ENCODE data around the gene GDPD5.

The GDPD5 gene

DNA sequence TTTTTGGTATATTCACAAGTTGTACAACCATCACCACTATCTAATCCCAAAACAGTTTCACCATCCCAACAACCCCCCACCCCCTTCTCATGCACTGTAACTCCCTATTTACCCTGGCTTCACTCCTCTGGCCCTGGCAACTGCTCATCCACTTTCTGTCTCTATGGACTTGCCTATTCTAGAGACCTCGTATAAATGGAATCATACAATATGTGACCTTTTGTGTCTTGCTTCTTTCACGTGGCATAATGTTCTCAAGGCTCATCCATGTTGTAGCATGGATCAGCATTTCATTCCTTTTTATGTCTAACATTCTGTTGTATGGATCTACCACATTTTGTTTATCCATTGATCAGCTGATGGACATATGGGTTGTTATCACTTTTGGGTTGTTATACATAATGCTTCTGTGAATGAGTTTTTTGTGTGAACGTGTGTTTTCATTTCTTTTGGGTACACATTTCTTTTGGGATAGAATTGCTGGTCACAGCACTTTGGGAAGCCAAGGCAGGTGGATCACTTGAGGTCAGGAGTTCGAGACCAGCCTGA is 46.1 kb downstream of the GDPD5 start:
- H3K4me3 ChIP-seq (ENCODE audit: low read depth, low read length) = no peak overlapping the region
- TF ChIP-seq CTCF (IDR thresholded peaks at IDR 0.05; ENCODE audit: low read depth, low read length) = no peak

DNA sequence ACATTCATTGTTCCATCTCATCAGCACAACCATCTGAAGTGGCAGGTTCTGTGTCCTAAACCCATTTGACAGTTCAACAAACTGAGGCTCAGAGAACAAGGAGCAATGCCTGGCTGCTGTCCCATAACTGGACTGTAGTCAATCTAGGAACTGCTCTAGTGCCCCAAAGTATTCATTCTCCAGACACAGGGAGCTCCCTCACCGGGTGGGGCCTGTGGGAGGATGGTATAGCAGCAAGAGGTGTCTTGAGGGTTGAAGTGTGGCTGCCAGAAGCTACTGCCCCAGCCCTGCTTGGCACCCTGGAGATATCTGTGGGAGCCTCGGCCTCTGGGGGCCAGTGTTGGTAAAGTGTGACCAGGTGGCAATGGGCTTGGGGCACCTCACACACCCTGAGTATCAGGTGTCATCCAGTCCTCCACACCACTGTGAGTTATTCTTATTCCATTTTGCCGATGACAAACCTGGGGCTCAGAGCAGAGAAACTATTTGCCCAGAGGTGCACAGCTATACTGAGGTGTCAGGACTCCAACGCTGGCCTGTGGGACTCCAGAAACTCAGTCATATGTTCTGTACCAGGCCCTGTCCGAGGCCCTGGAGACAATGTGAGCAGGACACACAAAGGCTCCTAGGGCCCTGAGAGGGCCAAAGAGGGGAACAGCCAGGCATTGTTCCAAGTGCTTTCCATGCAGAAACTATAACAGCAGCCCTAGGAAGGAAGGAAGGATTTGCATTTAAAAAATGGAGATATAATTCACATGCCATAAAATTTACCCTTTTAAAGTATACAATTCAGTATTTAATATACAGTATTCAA is 46.8 kb downstream of the GDPD5 start:
- no peak overlapping the region for H3K4me3 ChIP-seq (ENCODE audit: low read depth, low read length)
- no peak for TF ChIP-seq CTCF (IDR thresholded peaks at IDR 0.05; ENCODE audit: low read depth, low read length)

DNA sequence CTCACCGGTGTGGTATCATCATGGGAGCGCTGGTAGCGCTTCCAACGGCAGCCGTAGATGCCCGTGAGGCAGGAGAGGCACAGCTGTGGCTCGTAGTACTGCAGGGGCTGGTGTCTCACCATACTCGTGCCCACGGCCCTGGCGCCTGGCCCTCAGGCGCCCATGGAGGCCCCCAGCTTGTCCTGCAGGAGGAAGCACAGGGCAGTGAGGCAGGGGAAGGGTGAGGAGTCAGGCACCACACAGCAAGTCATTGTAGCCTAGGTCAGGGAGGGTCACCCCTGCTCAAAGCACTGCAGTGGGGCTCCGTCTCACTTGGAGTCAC is 48.2 kb downstream of the GDPD5 start:
- no peak for TF ChIP-seq CTCF (IDR thresholded peaks at IDR 0.05; ENCODE audit: low read depth, low read length)
- H3K4me3 ChIP-seq (ENCODE audit: low read depth, low read length) = no peak overlapping the region

DNA sequence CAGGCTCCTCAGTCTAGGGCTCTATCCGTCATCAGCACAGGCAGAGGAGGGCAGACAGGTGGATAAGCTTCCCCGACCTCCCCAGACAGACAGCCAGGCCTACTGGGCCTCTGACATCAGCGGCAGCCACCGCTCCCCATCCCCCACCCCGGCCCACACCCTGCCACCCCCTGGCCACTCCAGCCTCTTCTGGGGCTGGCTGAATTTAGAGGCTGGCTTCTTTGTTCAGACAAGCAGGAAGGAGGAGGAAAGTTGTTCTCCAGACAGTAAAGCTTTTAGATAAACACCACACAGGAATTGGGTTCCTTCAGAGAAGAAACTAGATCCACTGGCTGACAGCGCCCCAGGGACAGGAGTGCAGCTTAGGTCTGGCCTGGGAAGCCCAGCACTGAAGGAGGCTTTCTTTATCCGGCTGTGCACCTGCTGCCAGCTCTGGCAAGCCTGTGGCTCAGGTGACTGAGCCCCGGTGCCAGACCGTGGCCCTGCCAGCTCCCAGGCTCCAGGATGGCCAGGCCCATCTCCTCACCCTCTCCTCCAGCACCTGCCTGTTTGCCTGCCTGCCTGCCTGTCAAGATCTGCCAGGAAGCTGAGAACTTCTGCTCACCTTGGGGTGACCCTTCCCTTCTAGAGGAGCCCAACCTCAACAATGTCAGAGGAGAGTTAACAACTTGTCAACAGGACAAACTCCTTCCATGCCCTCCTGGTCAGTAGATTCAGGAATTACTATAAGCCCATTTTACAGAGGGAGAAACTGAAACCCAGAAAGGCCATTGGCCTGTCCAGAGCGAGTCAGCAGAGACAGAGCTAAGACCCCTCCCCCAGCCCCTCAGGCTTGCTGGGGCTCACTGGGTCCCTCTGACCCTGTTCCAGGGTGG is 48.8 kb downstream of the GDPD5 start:
- TF ChIP-seq CTCF (IDR thresholded peaks at IDR 0.05; ENCODE audit: low read depth, low read length) = no peak
- no peak overlapping the region for H3K4me3 ChIP-seq (ENCODE audit: low read depth, low read length)

DNA sequence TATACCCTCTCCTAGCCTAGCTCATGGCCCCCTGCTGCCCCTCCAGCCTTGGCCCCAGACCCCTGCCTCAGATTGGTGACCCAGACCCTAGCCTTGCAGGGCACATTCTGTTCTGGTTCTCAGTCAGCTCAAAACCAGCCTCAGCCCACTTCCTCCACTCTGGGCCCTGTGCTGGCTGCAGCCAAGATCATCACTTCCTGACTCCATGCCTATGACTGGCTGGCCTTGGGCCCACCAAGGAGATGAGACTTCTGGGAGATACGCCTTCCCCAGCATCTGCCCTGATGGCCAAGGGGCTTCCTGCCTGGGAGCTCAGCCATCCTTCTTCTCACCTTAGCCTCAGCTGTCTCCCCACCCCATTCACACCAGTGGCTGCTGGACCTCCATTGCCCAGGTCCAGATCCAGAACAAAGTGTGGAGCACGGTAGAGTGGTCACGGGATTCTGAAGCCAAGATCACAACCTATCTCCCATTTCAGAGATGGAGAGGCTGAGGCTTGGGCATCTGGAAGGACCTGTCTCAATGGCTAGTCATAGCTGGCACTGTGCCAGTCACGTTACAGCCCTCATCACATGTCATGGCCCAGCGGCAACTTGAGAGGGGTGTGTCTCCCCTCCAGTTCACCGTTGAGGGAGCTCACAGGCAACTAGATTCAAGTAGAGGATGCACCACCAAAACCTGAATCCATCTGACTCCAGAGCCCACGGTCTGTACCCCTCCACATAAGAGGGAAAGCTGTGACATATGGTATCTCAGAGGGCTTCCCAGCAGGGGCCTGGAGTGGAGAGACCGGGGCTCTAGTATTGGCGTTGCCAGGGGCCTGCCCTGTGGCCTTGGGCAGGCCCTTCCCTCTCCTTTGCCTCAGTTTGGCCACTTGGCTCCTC is 49.7 kb downstream of the GDPD5 start:
- TF ChIP-seq CTCF (IDR thresholded peaks at IDR 0.05; ENCODE audit: low read depth, low read length) = no peak
- H3K4me3 ChIP-seq (ENCODE audit: low read depth, low read length) = no peak overlapping the region

DNA sequence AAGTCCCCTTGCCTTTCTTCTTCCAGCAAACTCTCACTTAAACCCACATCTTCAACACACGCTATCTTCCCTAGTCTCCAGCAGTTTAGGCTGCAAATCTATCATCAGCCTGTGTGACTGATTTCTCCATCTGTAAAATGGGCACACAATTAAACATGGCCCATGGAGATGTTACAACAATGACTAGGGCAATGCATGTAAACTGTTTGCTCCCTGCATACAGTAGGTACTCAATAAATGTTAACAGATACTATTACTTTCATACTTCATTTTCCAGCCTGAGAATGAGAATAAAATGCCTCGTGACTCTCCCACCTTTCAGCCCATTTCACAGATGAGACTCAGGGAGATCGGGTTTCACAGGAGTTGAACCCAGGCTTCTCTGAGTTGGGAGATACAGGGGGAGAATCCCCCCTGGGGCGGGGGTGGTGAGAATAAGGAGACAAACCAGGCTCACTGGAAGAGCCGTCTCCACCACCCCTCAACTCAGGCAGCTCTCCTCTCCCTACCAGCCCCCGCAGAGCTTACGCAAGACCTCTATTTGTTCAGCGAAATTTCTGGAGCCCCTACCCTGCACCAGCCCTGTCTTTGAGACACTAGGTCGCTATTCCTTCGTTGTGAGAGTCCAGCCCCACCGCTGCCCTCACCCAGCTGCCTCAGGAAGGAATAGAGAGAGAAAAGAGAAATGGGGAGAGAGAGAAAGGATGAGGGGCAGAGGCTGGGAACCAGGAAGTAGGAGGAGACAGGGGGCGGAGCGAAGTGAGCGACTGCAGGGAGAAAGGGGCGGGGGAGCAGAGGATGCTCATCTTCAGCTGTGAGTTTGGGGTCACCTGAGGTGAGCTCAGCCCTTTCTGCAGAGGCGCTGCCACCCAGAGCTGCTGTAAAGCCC is 50.6 kb downstream of the GDPD5 start:
- no peak overlapping the region for H3K4me3 ChIP-seq (ENCODE audit: low read depth, low read length)
- no peak for TF ChIP-seq CTCF (IDR thresholded peaks at IDR 0.05; ENCODE audit: low read depth, low read length)
